DMS79 (cell line): ENCODE data around the gene DHX34.
A peak's percentile ranks its signal among the peaks of the same experiment; 100 is the strongest.
"Not testable (repeated sequence)": the region's sequence is repeated elsewhere in the genome, so short reads cannot be mapped to it uniquely, and the experiment has no call there.

ENCODE experiments used
- DNase-seq: peaks from one replicate; lab custom pipeline; 2025; lab: John Stamatoyannopoulos, UW

The DHX34 gene

DNA sequence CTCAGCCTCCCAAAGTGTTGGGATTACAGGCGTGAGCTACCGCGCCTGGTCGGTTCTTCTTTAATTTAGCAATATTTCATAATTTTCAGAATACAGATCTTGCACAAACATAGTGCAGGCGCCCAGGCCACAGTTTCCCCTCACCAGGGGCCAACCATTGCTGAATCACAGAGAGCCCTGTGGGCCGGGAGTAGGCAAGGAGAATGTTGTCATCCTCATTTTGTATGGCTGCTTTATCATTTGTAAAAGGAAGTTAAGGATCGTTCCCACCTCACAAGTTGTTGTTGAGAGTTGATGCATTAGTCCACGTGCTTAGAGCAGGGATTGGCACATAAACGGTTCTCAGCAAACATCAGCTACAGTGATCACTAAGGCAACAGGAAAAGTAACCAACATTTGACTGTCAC is 40.0 kb downstream of the DHX34 start:
- no peak for DNase-seq

DNA sequence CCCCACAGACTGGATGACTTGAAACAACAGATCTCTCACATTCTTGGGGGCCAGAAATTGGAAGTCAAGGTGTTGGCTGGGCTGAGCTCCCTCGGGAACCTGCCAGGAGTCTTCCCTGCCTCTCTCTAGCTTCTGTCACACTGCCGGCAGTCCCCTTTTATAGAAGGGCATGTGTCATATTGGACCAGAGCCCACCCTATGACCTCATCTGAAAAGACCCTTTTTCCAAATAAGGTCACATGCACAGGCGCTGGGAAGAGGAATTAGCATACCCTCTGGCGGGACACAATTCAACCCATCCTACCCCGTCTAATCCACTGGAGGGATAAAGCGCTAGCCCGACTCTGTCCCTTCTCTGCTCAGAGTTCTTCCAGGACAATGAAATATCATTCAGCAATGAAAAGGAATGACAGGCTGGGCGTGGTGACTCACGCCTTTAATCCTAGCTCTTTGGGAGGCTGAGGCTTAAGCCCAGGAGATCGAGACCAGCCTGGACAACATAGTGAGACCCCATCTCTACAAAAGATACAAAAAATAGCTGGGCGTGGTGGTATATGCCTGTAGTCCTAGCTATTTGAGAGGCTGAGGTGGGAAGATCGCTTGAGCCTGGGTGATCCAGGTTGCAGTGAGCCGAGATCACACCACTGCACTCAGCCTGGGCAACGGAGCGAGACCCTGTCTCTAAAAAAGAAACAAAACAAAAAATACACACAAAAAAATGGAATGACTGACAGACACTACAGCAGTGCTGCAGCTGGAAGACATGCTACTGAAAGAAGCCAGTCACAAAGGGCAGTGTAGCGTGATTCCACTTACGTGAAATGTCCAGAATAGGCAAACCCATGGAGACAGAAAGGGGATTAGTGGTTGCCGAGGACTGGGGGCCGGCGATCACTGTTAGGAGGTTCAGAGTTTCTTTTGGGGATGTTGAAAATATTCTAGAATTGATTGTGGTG is 41.7 kb downstream of the DHX34 start:
- DNase-seq: no peak

DNA sequence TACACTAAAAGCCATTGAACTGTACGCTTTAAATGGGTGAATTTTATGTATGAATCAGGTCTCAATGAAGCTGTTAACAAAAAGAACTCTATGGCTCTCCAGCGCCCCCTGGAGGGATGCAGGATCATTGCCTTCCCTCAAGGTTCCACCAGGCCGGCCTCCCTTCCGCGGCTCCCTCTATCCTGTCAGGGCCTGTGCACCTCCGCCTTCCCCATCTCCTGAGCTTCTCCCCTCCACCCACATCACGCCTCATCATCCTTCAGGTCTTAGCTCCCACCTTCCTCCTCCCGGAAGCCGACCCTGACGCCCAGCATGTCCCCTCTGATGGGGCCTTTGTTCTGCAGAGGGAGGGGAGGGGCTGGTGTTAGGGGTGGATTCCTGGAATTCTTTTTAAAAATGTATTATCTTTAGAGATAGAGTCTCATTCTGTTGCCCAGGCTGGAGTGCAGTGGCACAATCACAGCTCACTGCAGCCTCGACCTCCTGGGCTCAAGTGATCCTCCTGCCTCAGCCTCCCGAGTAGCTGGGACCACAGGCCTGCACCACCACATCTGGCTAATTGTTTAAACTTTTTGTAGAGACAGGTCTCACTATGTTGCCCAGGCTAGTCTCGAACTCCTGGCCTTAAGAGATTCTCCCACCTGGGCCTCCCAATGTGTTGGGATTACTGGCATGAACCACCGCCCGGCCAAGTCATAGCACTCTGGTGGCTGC is 42.6 kb downstream of the DHX34 start:
- peak; percentile 42 for DNase-seq

GRCh38 chr19:47398707-47399597 is 49.8 kb downstream of the DHX34 start:
- no peak for DNase-seq

- no peak for DNase-seq
Measured at GRCh38 chr19:47402504-47402903, 53.4 kb downstream of the DHX34 start.

GRCh38 chr19:47404334-47405196 is 55.5 kb downstream of the DHX34 start:
- DNase-seq: no peak

GRCh38 chr19:47405197-47405550 is 56.1 kb downstream of the DHX34 start:
- DNase-seq: no peak

- no peak for DNase-seq
Measured at GRCh38 chr19:47405854-47406417, 56.8 kb downstream of the DHX34 start.

GRCh38 chr19:47406711-47407416 is 57.7 kb downstream of the DHX34 start:
- peak; percentile 61 for DNase-seq

DNA sequence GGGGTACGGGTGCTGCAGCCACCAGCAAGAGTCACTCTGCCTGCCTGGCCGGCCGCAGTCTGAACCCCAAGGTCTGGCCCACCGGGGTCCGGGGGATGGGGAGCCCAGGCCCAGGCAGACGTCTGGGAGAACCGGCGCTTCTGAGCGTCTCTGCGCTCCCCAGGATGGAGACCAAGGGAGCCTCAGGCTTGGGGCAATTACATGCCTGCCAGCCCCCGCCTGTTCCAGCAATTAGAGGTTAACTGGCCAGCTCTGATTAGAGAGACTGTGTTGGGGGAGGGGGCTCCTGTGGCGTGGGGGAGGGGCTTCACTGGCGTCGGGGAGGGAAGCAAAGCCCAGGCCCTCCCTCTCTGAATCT is 58.3 kb downstream of the DHX34 start:
- no peak for DNase-seq

DNA sequence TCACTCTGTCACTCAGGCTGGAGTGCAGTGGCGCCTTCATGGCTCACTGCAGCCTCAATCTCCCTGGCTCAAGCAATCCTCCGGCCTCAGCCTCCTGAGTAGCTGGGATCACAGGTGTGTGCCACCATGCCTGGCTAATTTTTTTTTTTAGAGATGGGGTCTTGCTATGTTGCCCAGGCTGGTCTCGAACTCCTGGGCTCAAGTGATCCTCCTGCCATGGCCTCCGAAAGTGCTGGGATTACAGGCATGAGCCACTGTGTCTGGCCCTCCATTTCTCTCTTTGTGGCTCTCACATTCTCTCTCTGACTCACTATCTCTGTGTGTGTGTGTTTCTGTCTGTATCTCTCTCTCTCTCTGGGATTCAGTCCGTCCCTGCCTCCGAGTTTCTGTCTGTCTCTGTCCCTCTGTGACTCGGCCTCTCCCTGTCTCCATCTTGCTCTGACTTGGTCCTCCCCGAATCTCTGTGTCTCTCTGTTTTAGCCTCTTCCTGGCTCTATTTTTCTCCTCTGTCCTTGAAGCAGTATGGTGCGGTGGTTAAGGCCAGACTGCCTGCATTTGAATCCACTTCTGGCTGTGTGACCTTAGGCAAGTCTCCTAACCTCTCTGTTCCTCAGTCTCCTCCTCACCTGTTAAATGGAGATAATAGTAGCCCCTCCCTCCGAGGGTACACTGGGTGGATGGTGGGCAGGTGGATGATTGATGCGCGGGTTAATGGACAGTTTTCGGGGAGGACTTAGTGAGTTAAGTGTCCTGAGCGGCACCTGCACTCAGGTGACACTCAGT is 59.2 kb downstream of the DHX34 start:
- no peak for DNase-seq

- no peak for DNase-seq
Measured at GRCh38 chr19:47411101-47411500, 62.0 kb downstream of the DHX34 start.

DNA sequence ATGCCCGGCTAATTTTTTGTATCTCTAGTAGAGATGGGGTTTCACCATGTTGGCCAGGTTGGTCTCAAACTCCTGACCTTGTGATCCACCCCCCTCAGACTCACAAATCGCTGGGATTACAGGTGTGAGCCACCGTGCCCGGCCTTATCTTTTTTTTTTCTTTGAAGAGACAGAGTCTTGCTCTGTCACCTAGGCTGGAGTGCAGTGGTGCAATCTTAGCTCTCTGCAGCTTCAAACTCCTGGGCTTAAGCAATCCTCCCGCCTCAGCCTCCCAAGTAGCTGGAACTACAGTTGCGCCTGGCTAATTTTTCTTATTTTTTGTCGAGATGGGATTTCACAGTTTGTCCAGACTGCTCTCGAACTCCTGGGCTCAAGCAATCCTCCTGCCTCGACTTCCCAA is 62.6 kb downstream of the DHX34 start:
- not testable (repeated sequence) for DNase-seq

GRCh38 chr19:47413941-47414340 is 64.8 kb downstream of the DHX34 start:
- DNase-seq: no peak

DNA sequence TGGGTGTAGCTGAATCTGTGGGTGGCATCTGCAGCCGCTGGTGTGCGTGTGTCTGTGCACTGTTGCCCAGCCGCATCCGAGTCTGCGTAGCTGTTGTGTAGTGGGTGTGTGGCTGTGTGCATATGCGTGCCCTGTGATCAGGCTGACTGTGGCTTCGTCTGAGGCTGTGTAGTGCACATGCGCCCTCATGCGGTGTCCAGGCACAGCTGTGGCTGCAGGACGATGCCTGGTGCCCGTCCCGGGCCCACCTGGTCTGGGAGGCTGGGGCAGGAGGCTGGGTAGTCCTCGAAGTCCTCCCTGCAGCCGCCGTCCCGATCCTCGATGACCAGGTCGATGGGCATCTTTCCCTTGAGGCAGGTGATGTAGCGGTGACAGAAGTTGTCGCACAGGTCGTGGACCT is 65.4 kb downstream of the DHX34 start:
- no peak for DNase-seq

DNA sequence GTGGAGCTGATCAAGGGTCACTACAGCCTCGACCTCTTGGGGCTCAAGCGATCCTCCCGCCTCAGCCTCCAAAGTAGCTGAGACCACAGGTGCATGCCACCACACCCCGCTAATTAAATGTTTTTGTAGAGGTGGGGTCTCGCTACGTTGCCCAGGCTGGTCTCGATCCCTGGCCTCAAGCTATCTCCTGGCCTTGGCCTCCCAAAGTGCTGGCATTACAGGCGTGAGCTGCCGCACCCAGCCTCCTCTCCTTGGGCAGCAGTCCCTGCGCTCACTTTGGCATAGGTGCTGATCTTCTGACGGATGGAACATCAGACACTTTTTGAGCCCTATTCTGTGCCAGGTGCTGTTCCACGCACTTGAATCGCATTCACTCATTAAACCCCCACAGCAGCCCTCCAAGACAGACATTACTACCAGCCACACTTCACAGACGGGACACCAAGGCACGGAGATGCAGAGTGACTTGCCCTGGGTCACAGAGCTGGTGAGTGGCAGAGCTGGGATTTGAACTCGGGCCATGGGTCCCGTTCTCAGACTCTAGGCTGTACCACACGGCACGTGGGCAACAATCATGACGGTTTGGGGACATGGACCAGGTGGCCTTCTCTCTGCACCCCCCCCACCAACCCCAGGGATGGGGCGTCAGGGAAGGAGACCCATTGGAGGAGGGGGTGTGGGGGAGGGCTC is 67.0 kb downstream of the DHX34 start:
- no peak for DNase-seq

GRCh38 chr19:47416643-47416985 is 67.5 kb downstream of the DHX34 start:
- DNase-seq: no peak

DNA sequence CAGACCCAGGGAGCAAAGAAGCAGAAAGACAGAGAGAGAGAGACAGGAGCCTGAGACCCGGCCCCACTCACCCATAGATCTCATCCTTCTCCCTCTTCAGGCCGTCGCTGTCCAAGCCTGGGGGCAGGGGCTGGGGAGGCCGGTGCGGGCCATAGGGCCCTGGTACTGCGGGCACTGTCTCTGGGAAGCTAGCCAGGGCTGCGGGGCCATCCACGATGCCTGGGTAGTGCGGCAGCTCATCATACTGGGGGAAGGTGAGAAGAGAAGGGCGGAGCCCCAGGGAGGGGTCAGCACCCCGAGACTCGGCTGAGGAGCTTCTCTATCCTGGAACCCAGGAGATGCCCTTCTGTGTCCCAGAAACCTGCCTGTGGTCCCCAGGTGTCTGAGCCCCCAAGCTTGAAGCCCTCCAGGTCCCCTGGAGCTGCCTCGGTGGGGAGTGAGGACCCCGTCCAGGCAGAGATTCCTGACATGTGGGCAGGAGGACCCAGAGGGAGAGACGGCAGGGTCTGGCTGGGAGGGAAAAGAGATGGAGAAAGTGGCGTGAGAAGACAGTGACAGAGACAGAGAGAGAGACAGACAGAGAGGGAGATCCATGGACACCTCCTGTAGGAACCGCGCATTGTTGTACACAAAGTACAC is 68.1 kb downstream of the DHX34 start:
- DNase-seq: no peak
